ENCODE measurements around the gene SPANXA2.
"Not testable (repeated sequence)": the region's sequence is repeated elsewhere in the genome, so short reads cannot be mapped to it uniquely, and the experiment has no call there.

SPANXA2 gene, protein sequence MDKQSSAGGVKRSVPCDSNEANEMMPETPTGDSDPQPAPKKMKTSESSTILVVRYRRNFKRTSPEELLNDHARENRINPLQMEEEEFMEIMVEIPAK

DNA sequence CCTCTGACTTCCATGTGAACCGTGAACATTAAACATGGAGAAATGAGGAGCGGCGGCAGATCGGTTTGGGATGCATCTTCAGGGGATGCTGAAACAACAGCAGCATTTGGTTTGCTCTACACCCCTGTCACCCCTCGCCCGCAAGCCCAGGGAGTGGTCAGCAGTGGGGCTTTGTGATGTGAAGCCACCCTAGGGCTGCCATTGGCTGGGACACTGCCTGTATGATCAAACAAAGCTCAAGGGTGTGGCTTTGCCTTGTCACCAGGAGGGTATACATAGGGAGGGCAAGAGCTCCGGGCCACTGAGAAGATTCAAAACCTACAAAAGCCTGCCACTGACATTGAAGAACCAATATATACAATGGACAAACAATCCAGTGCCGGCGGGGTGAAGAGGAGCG is at the start of gene SPANXA2:
Gene SPANXA2 (plus strand): TSS at position 301 of the 400 bp plus-strand sequence. CDS start 60 bp downstream, at position 361.
- DNase-seq (ENCODE audit: extremely low read depth, insufficient read length); H3K27me3 ChIP-seq (replicated peaks; ENCODE audit: control insufficient read depth, insufficient read depth, low read length); H3K4me3 ChIP-seq (replicated peaks; ENCODE audit: low read depth, low read length); H3K36me3 ChIP-seq (ENCODE audit: control insufficient read depth, insufficient read depth, low read length): not testable (repeated sequence)

DNA sequence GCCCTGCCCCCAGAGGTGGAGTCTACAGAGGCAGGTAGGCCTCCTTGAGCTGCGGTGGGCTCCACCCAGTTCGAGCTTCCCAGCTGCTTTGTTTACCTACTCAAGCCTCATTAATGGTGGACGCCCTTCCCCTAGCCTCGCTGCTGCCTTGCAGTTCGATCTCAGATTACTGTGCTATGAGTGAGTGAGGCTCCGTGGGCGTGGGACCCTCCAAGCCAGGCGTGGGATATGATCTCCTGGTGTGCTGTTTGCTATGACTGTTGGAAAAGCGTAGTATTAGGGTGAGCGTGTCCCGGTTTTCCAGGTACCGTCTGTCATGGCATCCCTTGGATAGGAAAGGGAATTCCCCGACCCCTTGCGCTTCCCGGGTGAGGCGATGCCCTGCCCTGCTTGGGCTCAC is 47.0 kb upstream of the SPANXA2 start:
- not testable (repeated sequence) for H3K36me3 ChIP-seq (ENCODE audit: control insufficient read depth, insufficient read depth, low read length); H3K27me3 ChIP-seq (replicated peaks; ENCODE audit: control insufficient read depth, insufficient read depth, low read length); DNase-seq (ENCODE audit: extremely low read depth, insufficient read length); H3K4me3 ChIP-seq (replicated peaks; ENCODE audit: low read depth, low read length)

GRCh38 chrX:141584638-141585037 is 4.9 kb upstream of the SPANXA2 start, which contains the start of gene SPANXA1:
SPANXA1 (minus strand) TSS chrX:141584738; CDS start chrX:141584678, 60 bp downstream.
- not testable (repeated sequence) for H3K4me3 ChIP-seq (replicated peaks; ENCODE audit: low read depth, low read length); H3K27me3 ChIP-seq (replicated peaks; ENCODE audit: control insufficient read depth, insufficient read depth, low read length); H3K36me3 ChIP-seq (ENCODE audit: control insufficient read depth, insufficient read depth, low read length); DNase-seq (ENCODE audit: extremely low read depth, insufficient read length)

GRCh38 chrX:141609111-141609510 is 19.6 kb downstream of the SPANXA2 start:
- Histone ChIP-seq H3K27me3 (replicated peaks; ENCODE audit: control insufficient read depth, insufficient read depth, low read length) (no peaks in the 10 kb centered on the region), H3K36me3 (ENCODE audit: control insufficient read depth, insufficient read depth, low read length) (no peaks in the 10 kb centered on the region), H3K4me3 (replicated peaks; ENCODE audit: low read depth, low read length) (no peak overlapping the region)
- no peak for DNase-seq (ENCODE audit: extremely low read depth, insufficient read length)
- TF ChIP-seq CTCF (IDR thresholded peaks at IDR 0.05; ENCODE audit: insufficient read depth, low read length, poor library complexity, severe bottlenecking) = no peak

DNA sequence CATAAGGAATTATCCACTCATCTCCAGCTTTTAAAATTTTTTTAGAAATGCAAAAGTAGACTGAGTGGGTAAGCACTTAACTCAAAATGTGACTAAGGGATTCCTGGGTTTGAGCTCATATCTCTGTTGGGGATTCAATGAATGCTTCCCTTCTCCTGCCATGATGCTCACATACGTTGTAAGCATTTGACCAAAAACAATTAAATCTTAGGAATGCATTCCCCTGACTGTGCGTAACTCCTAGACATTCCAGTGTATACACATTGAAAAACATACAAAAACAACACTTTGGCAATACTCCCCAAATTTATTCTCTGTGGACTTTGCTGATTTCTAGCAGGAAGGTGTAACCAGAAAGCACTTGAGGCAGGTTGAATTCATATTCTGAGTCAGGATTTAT is 29.8 kb downstream of the SPANXA2 start:
- H3K4me3 ChIP-seq (replicated peaks; ENCODE audit: low read depth, low read length) = no peak overlapping the region

GRCh38 chrX:141632124-141632523 is 42.6 kb downstream of the SPANXA2 start:
- DNase-seq (ENCODE audit: extremely low read depth, insufficient read length) = no peak
- TF ChIP-seq CTCF (IDR thresholded peaks at IDR 0.05; ENCODE audit: insufficient read depth, low read length, poor library complexity, severe bottlenecking) = no peak
- Histone ChIP-seq H3K36me3 (ENCODE audit: control insufficient read depth, insufficient read depth, low read length) (no peaks in the 10 kb centered on the region), H3K4me3 (replicated peaks; ENCODE audit: low read depth, low read length) (no peak overlapping the region), H3K27me3 (replicated peaks; ENCODE audit: control insufficient read depth, insufficient read depth, low read length) (no peaks in the 10 kb centered on the region)

More for the DNA sequence above, 29.8 kb downstream of the SPANXA2 start:
- Histone ChIP-seq H3K36me3 (ENCODE audit: control insufficient read depth, insufficient read depth, low read length) (no peaks in the 10 kb centered on the region), H3K27me3 (replicated peaks; ENCODE audit: control insufficient read depth, insufficient read depth, low read length) (no peaks in the 10 kb centered on the region)
- DNase-seq (ENCODE audit: extremely low read depth, insufficient read length) = no peak
- TF ChIP-seq CTCF (IDR thresholded peaks at IDR 0.05; ENCODE audit: insufficient read depth, low read length, poor library complexity, severe bottlenecking) = no peak

DNA sequence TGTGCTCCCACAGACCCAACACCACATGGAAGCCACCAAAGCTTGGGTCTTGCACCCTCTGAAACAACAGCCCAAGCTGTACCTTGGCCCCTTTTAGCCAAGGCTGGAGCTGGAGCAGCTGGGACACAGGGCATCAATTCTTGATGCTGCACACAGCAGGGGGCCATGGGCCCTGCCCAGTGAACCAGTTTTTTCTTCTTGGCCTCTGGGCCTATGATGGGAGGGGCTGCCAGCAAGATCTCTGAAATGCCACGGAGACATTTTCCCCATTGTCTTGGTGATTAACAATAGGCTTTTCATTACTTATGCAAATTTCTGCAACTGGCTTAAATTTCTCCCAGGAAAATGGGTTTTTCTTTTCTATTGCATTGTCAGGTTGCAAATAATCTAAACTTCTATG is 49.0 kb downstream of the SPANXA2 start:
- no peak for DNase-seq (ENCODE audit: extremely low read depth, insufficient read length)
- Histone ChIP-seq H3K4me3 (replicated peaks; ENCODE audit: low read depth, low read length) (no peak overlapping the region), H3K27me3 (replicated peaks; ENCODE audit: control insufficient read depth, insufficient read depth, low read length) (no peaks in the 10 kb centered on the region), H3K36me3 (ENCODE audit: control insufficient read depth, insufficient read depth, low read length) (no peaks in the 10 kb centered on the region)
- no peak for TF ChIP-seq CTCF (IDR thresholded peaks at IDR 0.05; ENCODE audit: insufficient read depth, low read length, poor library complexity, severe bottlenecking)

Measured in GM06990 (cell line).